Tibial nerve (tissue), 4 donors: Measurements from ENCODE around the gene TMEM14A.

ENCODE experiments used
- EP300 ChIP-seq, 2 donors: sonication (generic); formaldehyde crosslinking; IDR thresholded peaks; one replicate each; pipeline ENCODE4 v1.6.1; 2017; ENCODE audit warnings: antibody characterized with exemption in 2 of 2, mild to moderate bottlenecking in 1 of 2
- TF ChIP-seq, protein P1 (sequence below), 5 experiments: fragments of 200-600 bp in 3 of 5; fragments of 450-650 bp in 2 of 5; sonication (generic) in 3 of 5; IDR thresholded peaks; one replicate each; pipeline ENCODE4 v1.5.1; 2016 to 2019; ENCODE audit warnings: antibody characterized with exemption in 5 of 5, mild to moderate bottlenecking in 3 of 5, moderate library complexity in 2 of 5

DNA sequence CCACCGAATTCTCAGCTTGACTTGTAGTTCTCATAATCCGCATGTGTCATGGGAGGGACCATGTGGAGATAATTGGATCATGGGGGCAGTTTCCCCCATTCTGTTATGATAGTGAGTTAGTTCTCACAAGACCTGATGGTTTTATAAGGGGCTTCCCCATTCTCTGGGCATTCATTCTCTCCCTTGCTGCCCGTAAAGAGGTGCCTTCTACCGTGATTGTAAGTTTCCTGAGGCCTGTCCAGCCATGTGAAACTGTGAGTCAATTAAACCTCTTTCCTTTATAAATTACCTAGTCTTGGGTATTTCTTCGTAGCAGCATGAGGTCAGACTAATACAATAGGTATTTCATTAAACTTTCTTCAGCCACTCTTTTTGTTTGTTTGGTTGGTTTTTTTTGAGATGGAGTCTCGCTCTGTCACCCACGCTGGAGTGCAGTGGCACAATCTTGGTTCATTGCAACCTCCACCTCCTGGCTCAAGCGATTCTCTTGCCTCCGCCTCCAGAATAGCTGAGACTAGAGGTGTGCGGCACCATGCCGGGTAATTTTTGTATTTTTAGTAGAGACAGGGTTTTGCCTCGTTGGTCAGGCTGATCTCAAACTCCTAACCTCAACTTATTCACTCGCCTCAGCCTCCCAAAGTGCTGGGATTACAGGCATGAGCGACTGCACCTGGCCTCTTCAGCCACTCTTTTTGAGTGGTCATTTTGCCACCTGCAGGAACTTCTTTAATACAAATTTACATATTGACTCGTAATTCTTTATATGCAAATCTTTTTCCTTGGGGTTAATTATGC is 56.0 kb downstream of the TMEM14A start:
- TF ChIP-seq, protein P1, sequence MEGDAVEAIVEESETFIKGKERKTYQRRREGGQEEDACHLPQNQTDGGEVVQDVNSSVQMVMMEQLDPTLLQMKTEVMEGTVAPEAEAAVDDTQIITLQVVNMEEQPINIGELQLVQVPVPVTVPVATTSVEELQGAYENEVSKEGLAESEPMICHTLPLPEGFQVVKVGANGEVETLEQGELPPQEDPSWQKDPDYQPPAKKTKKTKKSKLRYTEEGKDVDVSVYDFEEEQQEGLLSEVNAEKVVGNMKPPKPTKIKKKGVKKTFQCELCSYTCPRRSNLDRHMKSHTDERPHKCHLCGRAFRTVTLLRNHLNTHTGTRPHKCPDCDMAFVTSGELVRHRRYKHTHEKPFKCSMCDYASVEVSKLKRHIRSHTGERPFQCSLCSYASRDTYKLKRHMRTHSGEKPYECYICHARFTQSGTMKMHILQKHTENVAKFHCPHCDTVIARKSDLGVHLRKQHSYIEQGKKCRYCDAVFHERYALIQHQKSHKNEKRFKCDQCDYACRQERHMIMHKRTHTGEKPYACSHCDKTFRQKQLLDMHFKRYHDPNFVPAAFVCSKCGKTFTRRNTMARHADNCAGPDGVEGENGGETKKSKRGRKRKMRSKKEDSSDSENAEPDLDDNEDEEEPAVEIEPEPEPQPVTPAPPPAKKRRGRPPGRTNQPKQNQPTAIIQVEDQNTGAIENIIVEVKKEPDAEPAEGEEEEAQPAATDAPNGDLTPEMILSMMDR (IDR thresholded peaks at IDR 0.05): no peak
- TF ChIP-seq EP300 (IDR thresholded peaks at IDR 0.05): no peak
